PC-9 (cell line): ENCODE results near the gene FAM25C. TPM values are rescaled to one million over a fixed set of nuclear protein-coding genes. Genes with fewer than 3 reads are reported as not detected.
"Not testable (repeated sequence)": the region's sequence is repeated elsewhere in the genome, so short reads cannot be mapped to it uniquely, and the experiment has no call there.

ENCODE experiments used
- BruUV-seq: library from RNA; stranded (reverse); fragments of 400-500 nt; replicated peaks from 2 replicates; lab custom pipeline; 2021; lab: Mats Ljungman, UMichigan
- CTCF ChIA-PET: fragments of 300-600 bp; sonication (Branson Sonifier 250); formaldehyde crosslinking; loops from one replicate; lab custom pipeline; 2022; ENCODE audit warnings: antibody characterized with exemption; lab: Charles Lee
- POLR2A ChIA-PET: fragments of 300-600 bp; sonication (Branson Sonifier 250); formaldehyde crosslinking; loops from one replicate; lab custom pipeline; 2022; ENCODE audit warnings: antibody characterized with exemption; ENCODE audit not compliant: unreplicated experiment; lab: Charles Lee
- DNase-seq, 2 experiments: peaks; one replicate each; pipeline versions ENCODE4 v3.0.0 to v3.0.0-alpha.2; 2015 to 2022; ENCODE audit warnings: mixed read lengths in 1 of 2
- H2AFZ ChIP-seq: fragments of 200-600 bp; sonication (generic); 2 replicates; pipeline ENCODE4 v1.8.1; 2017; ENCODE audit warnings: antibody characterized with exemption
- H3F3A ChIP-seq: fragments of 200-600 bp; sonication (generic); 2 replicates; pipeline ENCODE4 v1.8.1; 2017; ENCODE audit warnings: antibody characterized with exemption, mild to moderate bottlenecking, low read depth; ENCODE audit not compliant: insufficient read depth
- H3K27ac ChIP-seq: fragments of 200-600 bp; sonication (generic); 2 replicates; pipeline ENCODE4 v1.6.1; 2016; ENCODE audit warnings: mixed run types
- H3K27me3 ChIP-seq: fragments of 200-600 bp; sonication (generic); 2 replicates; pipeline ENCODE4 v1.6.1; 2016; ENCODE audit warnings: low read depth, mixed run types; ENCODE audit not compliant: insufficient read depth
- H3K36me3 ChIP-seq: fragments of 200-600 bp; sonication (generic); 2 replicates; pipeline ENCODE4 v1.6.1; 2016; ENCODE audit warnings: low read depth, mixed run types
- H3K4me1 ChIP-seq: fragments of 200-600 bp; sonication (generic); replicated peaks from 2 replicates; pipeline ENCODE4 v1.6.1; 2016; ENCODE audit warnings: mixed run types; ENCODE audit not compliant: insufficient read depth
- H3K4me2 ChIP-seq: fragments of 200-600 bp; sonication (generic); 2 replicates; pipeline ENCODE4 v1.6.1; 2017; ENCODE audit warnings: mixed run types
- H3K4me3 ChIP-seq: fragments of 200-600 bp; sonication (generic); 2 replicates; pipeline ENCODE4 v1.6.1; 2016; ENCODE audit warnings: mixed run types
- H3K79me2 ChIP-seq: fragments of 200-600 bp; sonication (generic); 2 replicates; pipeline ENCODE4 v1.6.1; 2017; ENCODE audit warnings: low read depth, mixed run types
- H3K9me2 ChIP-seq: fragments of 200-600 bp; sonication (generic); 2 replicates; pipeline ENCODE4 v1.8.1; 2017; ENCODE audit warnings: mild to moderate bottlenecking; ENCODE audit not compliant: insufficient read depth
- H3K9me3 ChIP-seq: fragments of 200-600 bp; sonication (generic); 2 replicates; pipeline ENCODE4 v1.8.1; 2016; ENCODE audit warnings: low read depth; ENCODE audit not compliant: insufficient read depth
- H4K20me1 ChIP-seq: fragments of 200-600 bp; sonication (generic); 2 replicates; pipeline ENCODE4 v1.8.1; 2017; ENCODE audit not compliant: insufficient read depth
- intact Hi-C: fragments of 100-400 bp; cut with micrococcal nuclease; formaldehyde crosslinking; loops from one replicate; pipeline ENCODE4 v1.10.0; 2022; ENCODE audit not compliant: unreplicated experiment
- total RNA-seq: library from RNA; stranded (reverse); gene quantifications from 2 replicates; pipeline ENCODE4 v1.2.3, GENCODE V29; 2021

The FAM25C gene
- total RNA-seq, 1 experiment from 2014 or later: not detected

DNA sequence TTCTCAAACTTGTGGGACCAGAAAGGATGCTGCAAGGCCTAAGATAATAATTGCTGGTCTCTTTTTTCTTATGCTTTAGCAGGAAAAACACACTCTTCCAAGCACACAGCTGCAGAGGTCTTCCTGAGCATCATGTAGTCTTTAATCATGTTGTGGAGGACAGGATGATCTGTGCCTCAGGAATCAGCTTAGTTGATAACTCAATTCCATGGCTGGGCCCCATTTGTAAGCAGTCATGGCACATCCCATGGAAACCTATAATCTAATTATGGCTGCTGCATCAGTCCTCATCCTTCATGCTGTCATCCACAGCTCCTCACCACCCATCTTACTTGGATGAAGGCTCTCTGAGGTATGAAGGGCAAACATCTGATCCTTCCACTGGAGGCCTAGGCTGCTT, 26.5 kb downstream of the FAM25C start:
- H3K4me1 ChIP-seq, H3K79me2 ChIP-seq, POLR2A ChIA-PET, DNase-seq, H3K4me3 ChIP-seq, H3K27me3 ChIP-seq, H3K9me3 ChIP-seq, H4K20me1 ChIP-seq, H3K27ac ChIP-seq, BruUV-seq, H3K9me2 ChIP-seq, CTCF ChIA-PET, intact Hi-C loops, H2AFZ ChIP-seq, H3K36me3 ChIP-seq, H3K4me2 ChIP-seq, H3F3A ChIP-seq: not testable (repeated sequence)

GRCh38 chr10:47972077-47972476, 27.5 kb downstream of the FAM25C start:
- intact Hi-C loops, H4K20me1 ChIP-seq, CTCF ChIA-PET, H3K27ac ChIP-seq, H3K9me3 ChIP-seq, H3K79me2 ChIP-seq, H3K27me3 ChIP-seq, H2AFZ ChIP-seq, BruUV-seq, H3K4me1 ChIP-seq, H3K36me3 ChIP-seq, POLR2A ChIA-PET, H3K9me2 ChIP-seq, H3K4me3 ChIP-seq, DNase-seq, H3K4me2 ChIP-seq, H3F3A ChIP-seq: not testable (repeated sequence)

- H3K36me3 ChIP-seq, BruUV-seq, CTCF ChIA-PET, H3K27me3 ChIP-seq, H3K27ac ChIP-seq, H3K4me3 ChIP-seq, H3K4me2 ChIP-seq, H4K20me1 ChIP-seq, H3K9me3 ChIP-seq, H3K9me2 ChIP-seq, H2AFZ ChIP-seq, H3F3A ChIP-seq, POLR2A ChIA-PET, intact Hi-C loops, DNase-seq, H3K79me2 ChIP-seq, H3K4me1 ChIP-seq: not testable (repeated sequence)
Measured at GRCh38 chr10:47971598-47971997, 28.0 kb downstream of the FAM25C start.

- DNase-seq, H2AFZ ChIP-seq, CTCF ChIA-PET, H3K4me3 ChIP-seq, H3F3A ChIP-seq, H3K27me3 ChIP-seq, H3K27ac ChIP-seq, POLR2A ChIA-PET, H3K9me2 ChIP-seq, H3K9me3 ChIP-seq, BruUV-seq, H4K20me1 ChIP-seq, H3K79me2 ChIP-seq, H3K4me2 ChIP-seq, H3K4me1 ChIP-seq, H3K36me3 ChIP-seq, intact Hi-C loops: not testable (repeated sequence)
Measured at GRCh38 chr10:47970047-47970446, 29.5 kb downstream of the FAM25C start.

DNA sequence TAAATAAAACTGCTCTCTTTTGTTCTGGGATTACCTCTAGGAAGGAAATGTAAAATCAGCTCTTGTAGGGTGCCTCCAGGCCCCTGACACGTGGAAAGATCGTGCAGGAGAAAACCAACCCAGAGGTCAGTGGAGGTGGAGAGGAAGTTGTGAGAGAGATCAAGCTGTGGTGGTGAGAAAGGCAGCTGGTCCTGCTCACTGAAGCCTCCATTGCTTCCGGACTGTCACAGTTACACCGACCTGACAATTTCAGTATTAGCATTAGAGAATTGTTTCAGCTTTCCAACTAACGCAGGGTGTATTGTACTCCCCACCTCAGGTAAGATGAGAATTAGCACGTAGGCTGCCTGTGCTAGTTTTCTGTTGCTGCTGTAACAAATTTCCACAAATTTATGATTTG, 30.6 kb downstream of the FAM25C start:
- H3K79me2 ChIP-seq, H3K4me2 ChIP-seq, H3K27me3 ChIP-seq, CTCF ChIA-PET, intact Hi-C loops, BruUV-seq, POLR2A ChIA-PET, H2AFZ ChIP-seq, H4K20me1 ChIP-seq, H3K9me2 ChIP-seq, H3K4me3 ChIP-seq, H3K4me1 ChIP-seq, DNase-seq, H3K36me3 ChIP-seq, H3F3A ChIP-seq, H3K27ac ChIP-seq, H3K9me3 ChIP-seq: not testable (repeated sequence)

DNA sequence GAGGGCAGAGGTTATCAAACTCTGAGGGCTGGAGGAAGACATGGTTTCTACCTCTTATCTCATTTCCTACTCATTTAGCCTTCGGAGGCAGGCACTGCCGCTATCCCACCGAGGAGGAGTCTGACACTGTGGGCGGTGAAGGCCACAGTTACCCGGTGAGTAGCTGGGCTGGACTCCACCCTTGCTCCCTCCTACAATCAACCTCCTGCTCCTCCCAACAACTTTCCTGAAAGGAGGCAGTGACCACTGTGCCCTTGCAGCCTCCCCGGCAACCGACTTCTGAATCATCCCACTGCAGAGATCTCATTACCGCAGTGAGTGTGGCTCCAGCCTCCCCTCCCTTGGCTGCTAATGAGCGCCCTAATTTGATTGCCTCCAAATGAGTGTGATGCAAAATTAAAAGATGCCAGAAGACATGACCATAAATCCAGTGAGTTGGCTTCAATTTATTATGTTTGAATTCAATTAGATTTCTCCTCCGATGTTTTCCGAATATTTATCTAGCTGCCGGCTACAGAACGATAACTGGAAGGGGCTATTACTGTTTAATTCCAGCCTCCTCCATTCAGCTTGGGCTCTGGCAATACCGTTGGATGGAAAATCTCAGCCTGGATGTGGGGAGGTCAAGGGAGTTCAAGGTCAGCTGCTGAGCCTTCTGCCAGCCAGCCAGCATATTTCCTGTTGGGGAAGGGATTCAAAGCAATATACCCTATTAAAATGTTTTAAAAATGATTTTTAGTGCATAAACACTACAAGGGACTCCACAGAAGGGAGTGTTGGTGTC, 35.1 kb downstream of the FAM25C start:
- intact Hi-C loops, CTCF ChIA-PET, H3K9me3 ChIP-seq, H3F3A ChIP-seq, H4K20me1 ChIP-seq, H3K4me1 ChIP-seq, H3K4me2 ChIP-seq, DNase-seq, BruUV-seq, H3K27ac ChIP-seq, H3K27me3 ChIP-seq, POLR2A ChIA-PET, H3K79me2 ChIP-seq, H3K4me3 ChIP-seq, H2AFZ ChIP-seq, H3K36me3 ChIP-seq, H3K9me2 ChIP-seq: not testable (repeated sequence)

DNA sequence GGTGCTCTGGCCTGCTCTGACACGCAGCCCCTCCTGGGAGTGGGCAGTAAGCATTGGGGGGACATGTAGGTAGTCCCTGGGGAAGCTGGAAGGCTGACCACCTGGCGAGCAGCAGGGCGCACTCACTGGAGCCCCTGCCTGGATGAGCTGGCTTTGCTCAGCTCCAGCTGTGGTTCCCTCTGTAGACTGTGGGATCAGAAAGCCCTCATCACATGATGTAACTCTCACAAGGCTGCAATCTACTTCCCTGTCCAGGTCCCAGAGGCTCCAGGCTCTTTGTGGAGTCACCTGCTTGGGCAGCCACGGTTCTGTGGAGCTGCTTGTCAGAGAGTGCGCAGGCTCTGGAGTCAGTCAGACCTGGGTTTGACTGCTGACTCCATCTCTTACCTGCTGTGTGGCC, 36.8 kb downstream of the FAM25C start:
- POLR2A ChIA-PET, H3K27ac ChIP-seq, BruUV-seq, DNase-seq, H3K79me2 ChIP-seq, H3K4me2 ChIP-seq, H4K20me1 ChIP-seq, CTCF ChIA-PET, H3K9me2 ChIP-seq, H3K9me3 ChIP-seq, H3K4me3 ChIP-seq, H3K36me3 ChIP-seq, H3F3A ChIP-seq, intact Hi-C loops, H3K27me3 ChIP-seq, H2AFZ ChIP-seq, H3K4me1 ChIP-seq: not testable (repeated sequence)
